ENCODE measurements around the gene PCNX1. TPM values are rescaled to one million over a fixed set of nuclear protein-coding genes. Genes with fewer than 3 reads are reported as not detected.

PCNX1 gene
- total and polyA plus RNA-seq, 9 of the 15 experiments (the other 6 are each of a cell fraction or from before 2014, with no cell fraction given), result 0.30 to 4.5 (median 2.3) TPM

DNA sequence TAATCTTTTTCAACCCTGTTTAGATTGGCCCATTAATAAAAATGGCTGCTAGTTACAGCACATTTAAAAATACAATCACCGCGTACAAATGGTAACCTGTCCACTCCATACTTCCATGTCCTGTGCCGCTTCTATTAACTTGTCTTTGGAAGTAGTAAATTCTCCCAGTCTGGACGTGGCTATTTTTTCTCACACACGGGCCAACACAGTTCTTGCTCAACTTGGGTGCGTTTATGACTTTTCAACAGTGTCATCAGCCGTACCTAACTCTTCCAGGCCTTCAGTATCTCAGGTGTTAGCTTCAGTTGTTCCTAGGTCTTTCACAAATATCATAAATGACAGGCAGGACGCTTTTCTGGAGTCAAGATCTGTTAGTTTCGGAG, 475 bp upstream of the PCNX1 start (continued):
- TF ChIP-seq, protein P1, sequence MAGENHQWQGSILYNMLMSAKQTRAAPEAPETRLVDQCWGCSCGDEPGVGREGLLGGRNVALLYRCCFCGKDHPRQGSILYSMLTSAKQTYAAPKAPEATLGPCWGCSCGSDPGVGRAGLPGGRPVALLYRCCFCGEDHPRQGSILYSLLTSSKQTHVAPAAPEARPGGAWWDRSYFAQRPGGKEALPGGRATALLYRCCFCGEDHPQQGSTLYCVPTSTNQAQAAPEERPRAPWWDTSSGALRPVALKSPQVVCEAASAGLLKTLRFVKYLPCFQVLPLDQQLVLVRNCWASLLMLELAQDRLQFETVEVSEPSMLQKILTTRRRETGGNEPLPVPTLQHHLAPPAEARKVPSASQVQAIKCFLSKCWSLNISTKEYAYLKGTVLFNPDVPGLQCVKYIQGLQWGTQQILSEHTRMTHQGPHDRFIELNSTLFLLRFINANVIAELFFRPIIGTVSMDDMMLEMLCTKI (IDR thresholded peaks at IDR 0.05; ENCODE audit: partially characterized antibody), result no peak
- TF ChIP-seq XRCC3 (IDR thresholded peaks at IDR 0.05) (no peak), ETV1 (tag; conservative IDR thresholded peaks at IDR 0.05; ENCODE audit: low read depth) (no peak)

DNA sequence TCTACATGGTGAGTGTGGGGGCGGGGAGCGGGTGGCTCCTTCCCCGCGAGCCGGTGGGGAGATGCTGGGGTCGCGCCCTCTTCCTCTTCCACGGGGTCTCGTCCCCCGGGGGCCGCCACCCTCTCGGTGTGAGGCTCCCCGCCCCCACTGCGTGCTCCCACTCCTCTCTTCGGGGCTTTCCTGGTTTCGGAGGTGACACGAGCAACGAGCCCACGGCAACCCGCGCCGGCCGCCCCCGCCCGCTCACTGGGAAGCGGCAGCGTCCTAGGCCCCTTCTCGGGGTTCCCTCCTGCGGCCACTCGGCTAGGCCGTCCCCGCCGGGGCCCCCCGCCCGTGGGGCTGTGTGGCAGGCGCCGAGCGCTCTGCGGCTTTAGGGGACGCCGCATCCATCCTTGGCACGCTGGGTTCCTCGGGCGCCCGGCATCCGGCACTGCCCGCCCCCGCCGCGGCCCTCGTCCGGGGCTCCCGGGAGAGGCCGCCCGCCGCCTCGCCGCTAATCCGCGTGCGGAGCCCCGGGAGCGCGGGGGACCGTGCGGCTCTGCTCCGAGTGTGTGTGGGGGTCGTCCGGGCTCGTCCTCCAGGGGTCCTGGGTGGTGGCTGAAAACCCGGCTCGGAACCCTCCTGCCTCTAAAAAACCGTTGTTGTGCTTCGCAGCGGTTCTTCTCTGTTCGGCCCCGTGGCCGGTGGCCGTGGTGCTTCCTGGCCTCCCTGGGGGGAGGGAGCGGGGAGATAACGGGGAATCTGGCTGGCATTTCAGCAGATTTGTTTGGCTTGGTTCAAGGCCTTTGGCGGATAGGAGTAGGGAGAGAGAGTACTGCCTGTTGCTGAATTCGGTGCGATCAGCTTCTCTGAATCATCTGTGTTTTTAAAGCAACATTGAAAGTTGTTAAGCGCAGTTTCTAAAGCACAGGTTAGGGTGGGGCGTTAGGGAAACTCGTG, 1.0 kb downstream of the PCNX1 start:
- POLR2A ChIA-PET, result no interaction called here
- Histone ChIP-seq H4K20me1 (replicated peaks; ENCODE audit: control insufficient read depth, insufficient read depth, low read length) (no peaks in the 10 kb centered on the region), H3K36me3 (ENCODE audit: control insufficient read depth, insufficient read depth, low read length) (no peaks in the 10 kb centered on the region), H3K4me3 (peak overlapping the region; percentile 55), H3K9me1 (ENCODE audit: control insufficient read depth, insufficient read depth, low read length) (no peaks in the 10 kb centered on the region), H3K79me2 (ENCODE audit: control insufficient read depth, insufficient read depth, low read length) (no peaks in the 10 kb centered on the region), H3K9me3 (replicated peaks; ENCODE audit: control insufficient read depth, insufficient read depth, low read depth, low read length) (no peaks in the 10 kb centered on the region), H2AFZ (ENCODE audit: low read depth, low read length) (peak overlapping the region; percentile 51; the same call in 1 of the 2 replicates), H3K4me2 (ENCODE audit: insufficient read depth, low read length) (peak overlapping the region; percentile 71; the same call in 1 of the 2 replicates), H3K27ac (ENCODE audit: extremely low read depth, low read depth, low read length) (no peak overlapping the region), H3K27me3 (ENCODE audit: control insufficient read depth in 2 of 2, insufficient read depth in 2 of 2, low read length in 2 of 2) (no peaks in the 10 kb centered on the region), H3K4me1 (replicated peaks in 1 of 2; ENCODE audit: control insufficient read depth in 2 of 2, insufficient read depth in 2 of 2, low read length in 2 of 2) (peaks cover 2 to 14% of the 10 kb centered on the region in 2 experiments; a peak in 3 of 5 replicates), H3K9ac (ENCODE audit: insufficient read depth in 1 of 2, low read depth in 2 of 2, low read length in 2 of 2) (peak overlapping the region in 1 of 2 experiments; percentile 77; a peak in 3 of 4 replicates)
- BruUV-seq (replicated peaks), result no TSS peak
- intact Hi-C loops (cut with micrococcal nuclease), result loop anchor here (5.0 kb wide), 1 partner anchor 49 kb away; no protein-coding TSS in a partner anchor
- 4% methylated on average over 40 of the region's 87 CpGs for WGBS (ENCODE audit: insufficient coverage, low coverage, missing lambda C conversion rate)
- ATAC-seq (peak; percentile 21; the same call in 2 of the 3 replicates), FAIRE-seq (no peak), DNase-seq (ENCODE audit: extremely low read depth in 1 of 4, low spot score in 3 of 4) (peak; percentile 11 to 15 (median 14))
- in situ Hi-C loops (cut with MboI), result no loop called here
- CTCF ChIA-PET (ENCODE audit: low intra/inter-chr PET ratio), result interaction anchor here (0.6 kb wide), 1 partner anchor 1155 kb away, joined by 3 read pairs; no protein-coding TSS in a partner anchor
- TF ChIP-seq TAF1 (IDR thresholded peaks at IDR 0.05; ENCODE audit: control insufficient read depth, extremely low read depth, insufficient read depth, low read length, severe bottlenecking) (no peak), NCOA1 (IDR thresholded peaks at IDR 0.05; ENCODE audit: low read depth) (no peak), PHF8 (IDR thresholded peaks at IDR 0.05; ENCODE audit: borderline replicate concordance, low read length) (peak; percentile 7; the same call in 1 of the 2 replicates), KDM1A (IDR thresholded peaks at IDR 0.05) (peak; percentile 45 to 55; a peak in 3 of 4 replicates), RCOR1 (IDR thresholded peaks at IDR 0.05; ENCODE audit: borderline replicate concordance in 1 of 2, low read depth in 2 of 2, low read length in 2 of 2) (0 out of 4 replicates have a peak, but pooled peaks of 1 of the 2 experiments have one; percentile 21), EGR1 (conservative IDR thresholded peaks at IDR 0.05) (peak; percentile 36; the same call in 1 of the 2 replicates), HDAC2 (IDR thresholded peaks at IDR 0.05) (no peak), ZKSCAN3 (CRISPR knock-in tag; IDR thresholded peaks at IDR 0.05) (no peak), HMGN3 (IDR thresholded peaks at IDR 0.05; ENCODE audit: borderline replicate concordance, extremely low read depth, insufficient read length, low read depth, low read length) (no peak), JUND (IDR thresholded peaks at IDR 0.05; ENCODE audit: borderline replicate concordance, low read depth, low read length) (no peak), JUND (tag; IDR thresholded peaks at IDR 0.05; ENCODE audit: borderline replicate concordance, low read depth, low read length) (no peak)
- TF ChIP-seq, protein P2, sequence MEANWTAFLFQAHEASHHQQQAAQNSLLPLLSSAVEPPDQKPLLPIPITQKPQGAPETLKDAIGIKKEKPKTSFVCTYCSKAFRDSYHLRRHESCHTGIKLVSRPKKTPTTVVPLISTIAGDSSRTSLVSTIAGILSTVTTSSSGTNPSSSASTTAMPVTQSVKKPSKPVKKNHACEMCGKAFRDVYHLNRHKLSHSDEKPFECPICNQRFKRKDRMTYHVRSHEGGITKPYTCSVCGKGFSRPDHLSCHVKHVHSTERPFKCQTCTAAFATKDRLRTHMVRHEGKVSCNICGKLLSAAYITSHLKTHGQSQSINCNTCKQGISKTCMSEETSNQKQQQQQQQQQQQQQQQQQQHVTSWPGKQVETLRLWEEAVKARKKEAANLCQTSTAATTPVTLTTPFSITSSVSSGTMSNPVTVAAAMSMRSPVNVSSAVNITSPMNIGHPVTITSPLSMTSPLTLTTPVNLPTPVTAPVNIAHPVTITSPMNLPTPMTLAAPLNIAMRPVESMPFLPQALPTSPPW (CRISPR knock-in tag; IDR thresholded peaks at IDR 0.05), result peak; percentile 28; the same call in 1 of the 2 replicates
